K562 (cell line): ENCODE data around the gene IPPK. TPM values are rescaled to one million over a fixed set of nuclear protein-coding genes. Genes with fewer than 3 reads are reported as not detected.

ENCODE experiments used
- ATAC-seq: fragments of 200-7000 bp; cut with Tn5 transposase; 3 replicates; pipeline ENCODE4 v1.9.1; 2020; ENCODE audit warnings: moderate library complexity
- BruUV-seq: library from RNA; stranded (reverse); fragments of 400-500 nt; replicated peaks from 2 replicates; lab custom pipeline; 2021; lab: Mats Ljungman, UMichigan
- CTCF ChIA-PET: fragments of 300-600 bp; formaldehyde crosslinking; extraction: SDS; loops from one replicate; lab custom pipeline; 2021; ENCODE audit warnings: low intra/inter-chr PET ratio; lab: Yijun Ruan, JAX
- POLR2A ChIA-PET: fragments of 300-600, 350-650 bp; sonication (Branson Sonifier 250); formaldehyde crosslinking; extraction: SDS; loops from one replicate; lab custom pipeline; 2021; ENCODE audit warnings: antibody characterized with exemption, inconsistent platforms; lab: Yijun Ruan, JAX
- DNase-seq, 4 experiments: peaks; one replicate each; pipeline versions ENCODE4 v3.0.0 to v3.0.0-alpha.2; 2011 to 2018; ENCODE audit warnings: low spot score in 3 of 4, mixed read lengths in 3 of 4; ENCODE audit errors: extremely low read depth in 1 of 4
- FAIRE-seq: peaks from 2 replicates; lab custom pipeline; 2011; peaks lifted over from hg19 to GRCh38; lab: Jason Lieb, UNC
- H2AFZ ChIP-seq: 2 replicates; pipeline ENCODE4 v1.6.0; 2011; ENCODE audit warnings: low read depth, low read length, control low read depth, inconsistent platforms
- H3K27ac ChIP-seq: fragments of 200-600 bp; 3 replicates; pipeline ENCODE4 v1.8.0; 2011; ENCODE audit warnings: low read depth, mild to moderate bottlenecking, control low read depth, inconsistent platforms, low read length, moderate library complexity, mixed read lengths; ENCODE audit errors: extremely low read depth
- H3K27me3 ChIP-seq, 2 experiments: fragments of 300-600 bp in 1 of 2; 2 replicates in 1 of 2; 3 replicates in 1 of 2; pipeline versions ENCODE4 v1.6.0 to v1.8.0; 2011; ENCODE audit warnings: inconsistent platforms in 2 of 2, low read length in 2 of 2, mild to moderate bottlenecking in 1 of 2, mixed read lengths in 1 of 2, moderate library complexity in 1 of 2; ENCODE audit not compliant: control insufficient read depth in 2 of 2, insufficient read depth in 2 of 2
- H3K36me3 ChIP-seq: fragments of 300-600 bp; 3 replicates; pipeline ENCODE4 v1.8.0; 2011; ENCODE audit warnings: mild to moderate bottlenecking, low read length, inconsistent platforms; ENCODE audit not compliant: control insufficient read depth, insufficient read depth
- H3K4me1 ChIP-seq, 2 experiments: fragments of 200-600 bp in 1 of 2; replicated peaks in 1 of 2; 2 replicates in 1 of 2; 3 replicates in 1 of 2; pipeline versions ENCODE4 v1.5.1 to v1.8.0; 2011; ENCODE audit warnings: inconsistent platforms in 2 of 2, low read length in 2 of 2, mild to moderate bottlenecking in 1 of 2, mixed read lengths in 1 of 2, moderate library complexity in 1 of 2; ENCODE audit not compliant: control insufficient read depth in 2 of 2, insufficient read depth in 2 of 2
- H3K4me2 ChIP-seq: 2 replicates; pipeline ENCODE4 v1.6.1; 2011; ENCODE audit warnings: low read length, control low read depth, inconsistent platforms, mixed read lengths; ENCODE audit not compliant: insufficient read depth
- H3K4me3 ChIP-seq: fragments of 200-600 bp; sonication (generic), shearing (Covaris generic); 2 replicates; pipeline ENCODE4 v1.5.1; 2016; ENCODE audit warnings: control low read depth, inconsistent platforms
- H3K79me2 ChIP-seq: fragments of 200-600 bp; 3 replicates; pipeline ENCODE4 v1.8.0; 2011; ENCODE audit warnings: low read length, inconsistent platforms; ENCODE audit not compliant: control insufficient read depth, insufficient read depth
- H3K9ac ChIP-seq, 2 experiments: 2 replicates each; pipeline versions ENCODE4 v1.6.0 to v1.6.1; 2011; ENCODE audit warnings: low read depth in 2 of 2, low read length in 2 of 2, control low read depth in 1 of 2, inconsistent platforms in 1 of 2, mild to moderate bottlenecking in 1 of 2, mixed read lengths in 1 of 2; ENCODE audit not compliant: insufficient read depth in 1 of 2
- H3K9me1 ChIP-seq: one replicate; pipeline ENCODE4 v1.6.0; 2011; ENCODE audit warnings: inconsistent platforms, mild to moderate bottlenecking, low read length, moderate library complexity; ENCODE audit not compliant: control insufficient read depth, insufficient read depth
- H3K9me3 ChIP-seq: replicated peaks from 2 replicates; pipeline ENCODE4 v1.5.1; 2011; ENCODE audit warnings: low read depth, low read length, inconsistent platforms; ENCODE audit not compliant: control insufficient read depth, insufficient read depth
- H4K20me1 ChIP-seq: replicated peaks from 2 replicates; pipeline ENCODE4 v1.6.1; 2011; ENCODE audit warnings: low read length, inconsistent platforms, mixed read lengths; ENCODE audit not compliant: control insufficient read depth, insufficient read depth
- BCOR ChIP-seq: fragments of 450-650 bp; IDR thresholded peaks from 2 replicates; pipeline ENCODE4 v1.6.1; 2016
- SIRT6 ChIP-seq: IDR thresholded peaks from one replicate; pipeline ENCODE4 v1.6.1; 2012; ENCODE audit warnings: low read depth, mild to moderate bottlenecking, control low read depth, inconsistent platforms, low read length, moderate library complexity
- SMARCE1 ChIP-seq: fragments of 450-650 bp; IDR thresholded peaks from 2 replicates; pipeline ENCODE4 v1.7.1; 2016; ENCODE audit warnings: mild to moderate bottlenecking
- ZNF140 ChIP-seq: fragments of 250-450 bp; sonication (Bioruptor Pico); IDR thresholded peaks from 2 replicates; pipeline ENCODE4 v1.8.0; 2021; ENCODE audit warnings: moderate library complexity, mild to moderate bottlenecking, inconsistent platforms
- WGBS: fragments of 100-300 bp; shearing (Covaris generic); methylation state at CpG from one replicate; pipeline ENCODE4 v1.1.6; 2016; ENCODE audit warnings: low coverage, mixed read lengths; ENCODE audit not compliant: insufficient coverage; ENCODE audit errors: missing lambda C conversion rate; 5-methylcytosine and 5-hydroxymethylcytosine counted together
- in situ Hi-C: fragments of 300-500 bp; cut with MboI; formaldehyde crosslinking; loops from 4 replicates; pipeline ENCODE4 v1.15.0; 2018; ENCODE audit warnings: inconsistent platforms, mixed read lengths
- intact Hi-C: fragments of 100-400 bp; cut with micrococcal nuclease; formaldehyde crosslinking; loops from 2 replicates; pipeline ENCODE4 v1.14.2; 2022
- polyA plus RNA-seq, 8 experiments: library from polyadenylated mRNA; depleted of rRNA in 4 of 8; stranded (reverse) in 5 of 8; unstranded in 3 of 8; fragments of >200 nt; fragmentation: Nextera tagmentation in 2 of 8; fragmentation: Illumina TruSeq in 1 of 8; extraction: Ambion mirVana in 2 of 8; extraction: Trizol in 1 of 8; gene quantifications; 2 replicates each; pipeline versions ENCODE4 v1.2.1 to v1.2.3, GENCODE V29; 2011 to 2014; ENCODE audit warnings: inconsistent platforms in 1 of 8, missing spikeins in 1 of 8
- total RNA-seq, 7 experiments: library from RNA; depleted of rRNA in 6 of 7; stranded (reverse); fragments of >200 nt in 6 of 7; fragmentation: Illumina TruSeq in 2 of 7; extraction: Trizol in 2 of 7; gene quantifications; 2 replicates each; pipeline versions ENCODE4 v1.2.1 to v1.2.3, GENCODE V29; 2011 to 2021; ENCODE audit warnings: low replicate concordance in 1 of 7
- TF ChIP-seq, protein P1 (sequence below): sonication (generic); formaldehyde crosslinking; IDR thresholded peaks from 2 replicates; pipeline ENCODE4 v1.8.0; 2022; ENCODE audit warnings: missing genetic modification reagents, mild to moderate bottlenecking, borderline replicate concordance

The IPPK gene
- total and polyA plus RNA-seq, 9 of the 15 experiments (the other 6 are each of a cell fraction or from before 2014, with no cell fraction given), result 3.1 to 22.2 (median 11.2) TPM

DNA sequence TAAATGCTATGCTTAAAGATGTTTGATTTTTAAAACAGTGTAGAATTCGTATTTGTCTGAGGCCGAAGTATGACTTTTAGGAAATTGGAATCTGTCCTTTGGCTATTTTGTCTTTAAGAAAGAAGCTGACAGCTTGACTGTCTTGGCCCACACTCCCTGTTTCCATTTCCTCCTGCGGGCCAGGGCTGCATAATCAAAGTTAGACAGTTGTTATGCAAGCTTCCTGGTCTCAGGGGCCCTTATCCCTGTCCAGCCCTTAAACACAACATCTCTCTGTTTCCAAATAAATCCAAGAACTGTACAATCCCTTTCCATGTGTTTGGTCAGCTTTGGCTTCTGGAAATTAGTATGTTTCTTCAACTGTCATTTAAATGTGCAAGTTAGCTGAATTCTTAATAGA lies 79.6 kb downstream of the IPPK start:
- no peak for ATAC-seq
- in situ Hi-C loops, result no loop called here
- ChIA-PET CTCF (no interaction called here), POLR2A (interaction anchor here (0.6 to 1.7 kb wide), 2 partner anchors 19 to 148 kb away, joined by 3 to 5 read pairs; no protein-coding TSS in a partner anchor)
- Histone ChIP-seq H3K27ac (no peak overlapping the region), H3K9ac (no peak overlapping the region), H2AFZ (no peak overlapping the region), H4K20me1 (no peaks in the 10 kb centered on the region), H3K9me3 (no peaks in the 10 kb centered on the region), H3K79me2 (no peaks in the 10 kb centered on the region), H3K27me3 (no peaks in the 10 kb centered on the region), H3K4me3 (no peak overlapping the region), H3K9me1 (no peaks in the 10 kb centered on the region), H3K4me1 (no peaks in the 10 kb centered on the region; a peak in 1 of 5 replicates), H3K4me2 (no peak overlapping the region), H3K36me3 (no peaks in the 10 kb centered on the region)
- DNase-seq, result no peak
- no peak for FAIRE-seq
- intact Hi-C loops, result no loop called here
- no peak for TF ChIP-seq ZNF140 (CRISPR knock-in tag)
- TF ChIP-seq SMARCE1, result no peak
- TF ChIP-seq, protein P1, sequence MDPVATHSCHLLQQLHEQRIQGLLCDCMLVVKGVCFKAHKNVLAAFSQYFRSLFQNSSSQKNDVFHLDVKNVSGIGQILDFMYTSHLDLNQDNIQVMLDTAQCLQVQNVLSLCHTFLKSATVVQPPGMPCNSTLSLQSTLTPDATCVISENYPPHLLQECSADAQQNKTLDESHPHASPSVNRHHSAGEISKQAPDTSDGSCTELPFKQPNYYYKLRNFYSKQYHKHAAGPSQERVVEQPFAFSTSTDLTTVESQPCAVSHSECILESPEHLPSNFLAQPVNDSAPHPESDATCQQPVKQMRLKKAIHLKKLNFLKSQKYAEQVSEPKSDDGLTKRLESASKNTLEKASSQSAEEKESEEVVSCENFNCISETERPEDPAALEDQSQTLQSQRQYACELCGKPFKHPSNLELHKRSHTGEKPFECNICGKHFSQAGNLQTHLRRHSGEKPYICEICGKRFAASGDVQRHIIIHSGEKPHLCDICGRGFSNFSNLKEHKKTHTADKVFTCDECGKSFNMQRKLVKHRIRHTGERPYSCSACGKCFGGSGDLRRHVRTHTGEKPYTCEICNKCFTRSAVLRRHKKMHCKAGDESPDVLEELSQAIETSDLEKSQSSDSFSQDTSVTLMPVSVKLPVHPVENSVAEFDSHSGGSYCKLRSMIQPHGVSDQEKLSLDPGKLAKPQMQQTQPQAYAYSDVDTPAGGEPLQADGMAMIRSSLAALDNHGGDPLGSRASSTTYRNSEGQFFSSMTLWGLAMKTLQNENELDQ (CRISPR knock-in tag), result no peak
- no peak for TF ChIP-seq SIRT6
- no peak for TF ChIP-seq BCOR
- no TSS peak for BruUV-seq
- WGBS, result 38% methylated on average over 3 of the region's 3 CpGs
